HG02588 (cell line): Measurements from ENCODE around the gene AGFG2.
"Not testable (repeated sequence)": the region's sequence is repeated elsewhere in the genome, so short reads cannot be mapped to it uniquely, and the experiment has no call there.

Experiments
- ATAC-seq: cut with Tn5 transposase; IDR thresholded peaks from one replicate; pipeline ENCODE4 v1.9.1; 2021; ENCODE audit warnings: mild to moderate bottlenecking, moderate library complexity; ENCODE audit not compliant: unreplicated experiment

AGFG2 gene, protein sequence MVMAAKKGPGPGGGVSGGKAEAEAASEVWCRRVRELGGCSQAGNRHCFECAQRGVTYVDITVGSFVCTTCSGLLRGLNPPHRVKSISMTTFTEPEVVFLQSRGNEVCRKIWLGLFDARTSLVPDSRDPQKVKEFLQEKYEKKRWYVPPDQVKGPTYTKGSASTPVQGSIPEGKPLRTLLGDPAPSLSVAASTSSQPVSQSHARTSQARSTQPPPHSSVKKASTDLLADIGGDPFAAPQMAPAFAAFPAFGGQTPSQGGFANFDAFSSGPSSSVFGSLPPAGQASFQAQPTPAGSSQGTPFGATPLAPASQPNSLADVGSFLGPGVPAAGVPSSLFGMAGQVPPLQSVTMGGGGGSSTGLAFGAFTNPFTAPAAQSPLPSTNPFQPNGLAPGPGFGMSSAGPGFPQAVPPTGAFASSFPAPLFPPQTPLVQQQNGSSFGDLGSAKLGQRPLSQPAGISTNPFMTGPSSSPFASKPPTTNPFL

DNA sequence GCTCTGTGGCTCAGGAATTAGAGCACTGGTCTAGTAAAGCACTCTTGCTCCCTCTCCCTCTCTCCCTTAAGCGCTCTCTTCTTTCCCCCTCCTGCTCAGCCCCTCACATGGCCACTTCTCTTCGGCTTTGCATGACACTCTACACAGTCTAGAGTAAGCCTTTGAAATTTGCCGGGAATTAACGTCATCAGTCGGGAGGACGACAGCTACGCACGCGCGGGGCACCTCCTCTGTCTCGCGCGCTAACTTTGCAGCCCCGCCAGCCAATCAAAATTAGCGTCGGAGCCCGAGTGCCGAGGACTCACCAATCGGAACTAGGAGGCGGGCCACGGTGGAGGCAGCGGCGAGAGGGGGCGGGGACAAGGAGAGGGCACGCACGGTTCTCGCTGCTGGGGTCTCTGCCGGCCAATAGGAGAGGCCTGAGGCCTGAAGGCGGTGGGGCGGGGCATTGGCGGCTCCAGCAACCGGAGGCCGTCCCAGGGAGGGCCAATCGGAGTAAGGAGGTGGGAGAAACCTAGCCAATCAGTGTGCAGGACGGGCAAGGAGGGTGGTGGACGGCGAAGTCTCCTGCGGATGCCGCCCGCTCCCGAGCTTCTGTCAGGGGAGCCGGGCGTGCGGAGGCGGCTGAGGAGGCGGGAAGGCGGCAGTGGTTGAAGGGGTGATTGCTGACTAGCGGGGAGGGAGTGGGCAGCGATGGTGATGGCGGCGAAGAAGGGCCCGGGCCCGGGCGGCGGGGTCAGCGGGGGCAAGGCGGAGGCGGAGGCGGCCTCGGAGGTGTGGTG, at the start of gene AGFG2:
Gene AGFG2 (plus strand): TSS at position 550 of the 782 bp plus-strand sequence. CDS start 144 bp downstream, at position 694.
- ATAC-seq = peak; percentile 95

DNA sequence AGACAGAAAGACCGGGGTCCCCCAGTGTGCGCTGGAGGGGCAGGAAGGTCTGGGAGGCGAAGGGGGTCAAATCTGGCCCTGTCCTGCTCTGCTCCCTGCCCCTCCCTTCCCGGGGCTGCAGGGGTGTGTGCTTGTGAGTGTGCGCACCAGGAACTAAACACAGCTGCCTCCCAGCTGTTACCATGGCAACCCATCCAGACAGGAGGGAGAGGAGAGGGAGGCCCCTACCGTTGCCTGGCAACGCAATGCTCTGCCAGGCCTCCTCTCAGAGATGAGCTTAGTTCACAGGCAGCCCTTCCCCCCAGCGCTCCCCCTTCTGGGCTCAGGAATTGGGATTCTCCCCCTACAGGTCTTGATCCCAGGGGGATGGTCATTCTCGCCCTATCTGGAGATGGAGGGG, 49.2 kb upstream of the AGFG2 start:
- ATAC-seq = no peak

DNA sequence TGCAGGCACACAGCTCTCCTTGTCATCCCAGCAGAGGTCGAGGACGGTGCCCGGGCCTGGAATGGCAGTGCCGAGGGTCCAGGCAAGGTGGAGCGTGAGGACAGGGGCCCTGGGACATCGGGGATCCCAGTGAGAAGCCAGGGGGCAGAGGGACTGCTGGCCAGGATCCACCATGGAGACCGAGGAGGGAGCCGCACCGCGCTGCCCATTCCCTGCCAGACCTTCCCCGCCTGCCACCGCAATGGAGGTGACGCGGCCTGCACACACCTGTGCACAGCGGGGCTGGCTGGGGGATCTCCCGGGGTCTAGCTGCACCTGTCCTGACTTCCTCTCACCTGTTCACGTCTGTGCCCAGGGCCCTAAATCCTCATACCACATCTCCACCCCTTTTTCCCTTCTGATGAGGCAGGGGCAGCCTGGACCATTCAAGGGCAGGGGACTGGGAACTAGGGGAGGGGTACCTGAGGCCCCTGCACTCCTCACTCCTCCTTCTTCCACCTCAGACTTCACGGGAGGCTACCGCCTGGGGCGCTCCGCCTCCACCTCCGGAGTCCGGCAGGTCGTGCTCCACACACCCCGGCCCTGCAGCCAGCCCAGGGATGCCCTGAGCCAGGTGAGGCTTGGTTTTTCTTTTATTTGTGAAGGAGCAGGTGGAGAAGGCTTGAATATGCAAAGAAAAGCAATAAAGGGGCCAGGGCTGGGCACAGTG, 48.4 kb upstream of the AGFG2 start:
- ATAC-seq = no peak

DNA sequence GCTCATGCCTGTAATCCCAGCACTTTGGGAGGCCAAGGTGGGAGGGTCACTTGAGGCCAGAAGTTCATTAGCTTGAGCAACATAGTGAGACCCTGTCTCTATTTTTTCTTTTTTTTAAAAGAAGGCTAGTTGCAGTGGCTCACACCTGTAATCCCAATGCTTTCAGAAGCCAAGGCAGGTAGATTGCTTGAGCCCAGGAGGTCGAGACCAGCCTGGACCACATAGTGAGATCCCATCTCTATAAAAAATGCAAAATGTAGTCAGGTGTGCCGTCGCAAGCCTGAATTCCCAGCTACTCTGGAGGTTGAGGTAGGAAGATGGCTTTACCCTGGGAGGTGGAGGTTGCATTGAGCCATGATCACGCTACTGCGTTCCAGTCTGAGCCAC, 47.8 kb upstream of the AGFG2 start:
- ATAC-seq = no peak

DNA sequence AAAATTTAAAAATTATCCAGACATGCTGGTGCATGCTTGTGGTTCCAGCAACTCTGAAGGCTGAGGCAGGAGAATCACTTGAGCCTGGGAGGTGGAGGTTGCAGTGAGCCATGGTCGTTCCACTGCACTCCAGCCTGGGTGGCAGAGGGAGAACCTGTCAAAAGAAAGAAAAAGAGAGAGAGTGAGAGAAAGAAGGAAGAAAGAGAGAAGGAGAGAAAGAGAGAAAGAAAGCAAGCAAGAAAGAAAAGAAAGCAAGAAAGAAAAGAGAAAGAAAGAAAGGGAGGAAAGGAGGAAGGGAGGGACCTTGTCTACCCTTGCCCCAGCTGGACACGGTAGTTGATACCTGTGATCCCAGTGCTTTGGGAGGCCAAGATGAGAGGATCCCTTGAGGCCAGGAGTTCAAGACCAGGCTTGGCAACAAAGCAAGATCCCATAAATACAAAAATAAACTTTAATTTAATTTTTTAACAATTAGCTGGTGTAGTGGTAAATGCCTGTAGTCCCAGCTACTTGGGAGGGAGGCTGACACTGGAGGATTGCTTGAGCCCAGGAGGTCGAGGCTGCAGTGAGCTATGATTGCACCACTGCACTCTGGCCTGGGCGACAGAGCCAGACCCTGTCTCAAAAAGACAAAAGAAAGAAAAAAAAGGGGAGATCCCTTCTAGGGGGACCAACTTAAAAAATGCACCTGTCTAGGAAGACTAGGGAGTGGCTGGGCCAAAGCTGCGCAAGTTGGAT, 46.1 kb upstream of the AGFG2 start:
- ATAC-seq = no peak

DNA sequence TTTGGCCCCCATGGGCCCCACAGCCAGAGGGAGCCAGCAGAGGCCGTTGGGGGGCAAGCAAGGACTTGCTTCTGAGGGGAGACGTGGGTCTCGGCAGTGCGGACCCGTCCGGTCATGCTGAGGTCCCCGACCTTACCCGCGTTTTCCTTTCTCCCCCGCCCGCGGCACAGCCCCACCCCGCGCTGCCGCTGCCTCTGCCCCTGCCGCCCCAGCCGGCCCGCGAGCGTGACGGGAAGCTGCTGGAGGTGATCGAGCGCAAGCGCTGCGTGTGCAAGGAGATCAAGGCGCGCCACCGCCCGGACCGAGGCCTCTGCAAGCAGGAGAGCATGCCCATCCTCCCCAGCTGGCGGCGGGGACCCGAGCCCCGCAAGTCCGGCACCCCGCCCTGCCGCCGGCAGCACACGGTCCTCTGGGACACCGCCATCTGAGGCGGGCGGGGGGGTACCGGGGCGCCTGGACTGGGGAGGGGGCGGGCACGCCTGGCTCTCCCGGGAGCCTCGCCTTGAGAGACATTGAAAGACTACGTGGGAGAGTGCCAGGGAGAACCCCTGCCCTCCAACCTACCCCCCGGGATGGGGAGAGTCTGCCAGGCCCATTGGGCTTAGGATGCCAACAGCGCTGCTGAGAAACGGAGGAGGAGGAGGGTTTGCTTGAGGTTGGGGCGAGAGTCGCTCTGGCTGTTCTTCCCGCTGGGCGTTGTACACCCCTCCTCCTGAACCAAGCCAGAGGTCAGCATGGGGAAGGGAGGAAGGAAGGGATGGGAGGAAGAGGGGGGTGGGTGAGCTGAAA, 45.3 kb upstream of the AGFG2 start:
- ATAC-seq = peak; percentile 47

DNA sequence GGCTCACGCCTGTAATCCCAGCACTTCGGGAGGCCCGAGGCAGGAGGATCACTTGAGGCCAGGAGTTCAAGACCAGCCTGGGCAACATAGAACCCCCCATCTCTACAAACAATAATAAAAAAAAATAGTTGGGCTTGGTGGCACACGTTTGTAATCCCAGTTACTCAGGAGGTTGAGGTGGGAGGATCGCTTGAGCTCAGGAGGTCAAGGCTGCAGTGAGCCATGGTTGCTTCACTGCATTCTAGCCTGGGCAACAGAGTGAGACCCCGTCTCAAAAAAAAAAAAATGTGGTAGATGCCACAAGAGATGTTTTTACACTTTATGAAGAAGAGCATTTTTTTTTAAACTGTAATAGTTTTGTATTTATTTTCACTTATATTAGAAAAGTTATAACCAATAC, 42.5 kb upstream of the AGFG2 start:
- ATAC-seq = no peak

DNA sequence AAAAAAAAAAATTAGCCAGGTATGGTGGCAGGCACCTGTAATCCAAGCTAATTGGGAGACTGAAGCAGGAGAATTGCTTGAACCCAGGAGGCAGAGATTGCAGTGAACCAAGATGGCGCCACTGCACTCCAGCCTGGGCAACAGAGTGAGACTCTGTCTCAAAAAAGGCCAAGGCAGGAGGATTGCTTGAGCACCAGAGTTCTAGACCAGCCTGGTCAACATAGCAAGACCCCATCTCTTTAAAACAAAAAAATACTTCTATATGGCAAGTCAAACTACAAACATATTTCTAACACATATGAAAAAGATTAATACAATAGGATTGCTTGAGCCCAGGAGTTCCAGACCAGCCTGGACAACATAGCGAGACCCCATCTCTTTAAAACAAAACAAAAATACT, 38.3 kb upstream of the AGFG2 start:
- not testable (repeated sequence) for ATAC-seq

DNA sequence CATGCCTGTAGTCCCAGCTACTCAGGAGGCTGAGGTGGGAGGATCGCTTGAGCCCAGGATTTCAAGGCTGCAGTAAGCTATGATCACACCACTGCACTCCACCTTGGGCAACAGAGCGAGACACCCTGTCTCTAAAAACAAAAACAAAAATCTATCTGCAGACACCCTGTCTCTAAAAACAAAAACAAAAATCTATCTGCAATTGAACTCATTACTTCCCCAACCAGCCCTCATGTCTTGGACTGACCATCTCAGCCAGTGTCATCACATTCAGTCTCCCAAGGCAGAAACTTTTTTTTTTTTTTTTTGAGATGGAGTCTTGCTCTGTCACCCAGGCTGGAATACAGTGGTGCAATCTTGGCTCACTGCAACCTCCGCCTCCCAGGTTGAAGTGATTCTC, 35.0 kb upstream of the AGFG2 start:
- not testable (repeated sequence) for ATAC-seq

DNA sequence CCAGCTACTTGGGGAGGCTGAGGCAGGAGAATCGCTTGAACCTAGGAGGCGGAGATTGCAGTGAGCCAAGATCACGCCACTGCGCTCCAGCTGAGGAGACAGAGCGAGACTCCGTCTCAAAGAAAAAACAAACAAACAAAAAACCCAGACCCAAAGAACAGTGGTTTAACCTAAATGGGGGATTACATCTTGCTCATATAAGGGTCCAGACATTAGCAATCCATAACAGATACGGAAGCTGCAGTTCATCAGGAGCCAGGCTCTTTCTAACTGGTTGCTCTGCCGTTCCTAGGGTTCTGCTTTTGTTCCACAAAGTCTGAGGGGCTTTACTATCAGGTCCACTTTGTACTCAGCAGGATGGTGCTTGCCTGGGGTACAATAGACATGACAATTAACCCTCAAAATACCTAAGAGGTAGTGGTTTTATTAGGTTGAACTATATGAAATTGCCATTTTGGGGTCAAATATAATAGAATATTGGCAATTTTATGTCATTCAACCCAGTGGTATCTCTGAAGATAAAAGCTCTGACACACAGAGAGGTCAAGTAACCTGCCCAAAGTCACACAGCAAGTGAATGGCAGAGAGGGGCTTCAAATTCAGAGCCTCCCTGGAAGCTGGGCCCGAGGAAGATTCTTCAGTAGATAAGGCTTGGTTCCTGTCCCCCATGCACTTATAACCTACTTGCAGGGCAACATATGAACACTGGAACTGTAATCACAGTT, 34.0 kb upstream of the AGFG2 start:
- ATAC-seq = no peak

DNA sequence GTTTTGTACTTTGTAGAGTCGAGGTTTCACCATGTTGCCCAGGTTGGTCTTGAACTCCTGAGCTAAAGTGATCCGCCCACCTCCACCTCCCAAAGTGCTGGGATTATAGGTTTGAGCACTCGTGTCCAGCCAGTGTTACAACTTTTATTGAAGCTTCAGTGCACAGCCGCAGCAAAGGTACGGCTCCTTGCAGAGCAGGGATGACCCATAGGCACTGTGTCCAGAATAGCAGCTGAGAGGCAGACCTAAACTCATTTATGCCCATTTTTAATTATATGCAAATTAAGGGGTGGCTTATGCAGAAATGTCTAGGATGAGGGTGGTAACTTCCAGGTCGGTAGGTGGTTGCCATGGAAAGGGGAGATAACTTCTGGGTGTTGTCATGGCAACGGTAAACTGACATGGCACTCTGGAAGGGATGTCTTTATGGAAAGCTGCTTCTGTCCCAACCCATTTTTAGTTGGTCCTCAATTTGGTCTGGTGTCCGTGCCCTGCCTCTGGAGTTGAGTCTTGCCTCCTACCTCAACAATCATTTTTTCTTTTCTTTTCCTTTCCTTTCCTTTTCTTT, 32.6 kb upstream of the AGFG2 start:
- ATAC-seq = no peak

DNA sequence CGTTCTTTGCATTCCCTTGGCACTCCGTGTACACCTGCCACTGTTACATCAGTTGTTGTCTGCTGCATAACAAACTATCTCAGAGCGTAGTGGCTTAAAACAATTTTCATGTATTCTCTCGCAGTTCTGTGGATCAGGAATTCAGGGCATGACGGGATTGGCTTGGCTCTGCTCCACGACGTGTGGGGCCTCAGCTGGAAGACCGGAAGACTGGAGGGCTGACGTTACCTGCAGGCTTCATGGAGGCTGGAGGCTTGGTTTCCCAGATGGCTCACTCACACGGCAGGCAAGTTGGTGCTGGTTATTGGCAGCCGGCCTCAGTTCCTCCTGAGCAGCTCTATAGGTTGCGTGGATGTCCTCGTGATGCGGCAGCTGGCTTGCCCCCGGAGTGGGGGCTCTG, 29.8 kb upstream of the AGFG2 start:
- no peak for ATAC-seq

DNA sequence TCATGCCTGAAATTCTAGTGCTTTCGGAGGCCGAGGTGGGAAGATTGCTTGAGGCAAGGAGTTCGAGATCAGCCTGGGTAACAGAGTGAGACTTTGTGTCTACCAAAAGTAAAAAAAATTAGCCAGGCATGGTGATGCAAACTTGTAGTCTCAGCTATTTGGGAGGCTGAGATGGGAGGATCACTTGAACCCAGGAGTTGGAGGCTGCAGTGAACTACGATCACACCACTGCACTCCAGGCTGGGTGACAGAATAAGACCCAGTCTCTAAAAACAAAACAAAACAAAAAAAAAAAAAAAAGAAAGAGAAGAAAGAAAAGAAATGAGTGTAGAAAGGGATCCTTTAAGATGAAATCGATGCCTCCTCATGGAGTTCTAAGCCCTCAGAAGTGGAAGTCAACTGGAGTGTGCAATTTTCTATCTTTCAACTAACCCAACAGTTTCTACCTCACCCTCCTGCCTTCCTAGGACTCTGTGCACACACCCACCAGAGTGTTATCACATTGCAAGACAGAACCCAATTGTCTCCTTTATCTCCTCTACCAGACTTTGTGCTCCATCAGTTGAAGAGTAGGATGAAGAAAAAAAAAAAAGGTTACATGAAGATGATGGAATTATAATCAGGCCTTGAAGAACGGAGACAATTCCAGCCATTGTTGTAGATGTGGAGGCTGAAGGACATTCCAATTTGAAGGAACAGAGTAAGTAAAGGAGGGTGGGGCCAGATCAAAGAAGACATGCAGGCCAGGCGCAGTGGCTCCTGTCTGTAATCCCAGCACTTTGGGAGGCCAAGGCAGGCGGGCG, 28.4 kb upstream of the AGFG2 start:
- no peak for ATAC-seq

DNA sequence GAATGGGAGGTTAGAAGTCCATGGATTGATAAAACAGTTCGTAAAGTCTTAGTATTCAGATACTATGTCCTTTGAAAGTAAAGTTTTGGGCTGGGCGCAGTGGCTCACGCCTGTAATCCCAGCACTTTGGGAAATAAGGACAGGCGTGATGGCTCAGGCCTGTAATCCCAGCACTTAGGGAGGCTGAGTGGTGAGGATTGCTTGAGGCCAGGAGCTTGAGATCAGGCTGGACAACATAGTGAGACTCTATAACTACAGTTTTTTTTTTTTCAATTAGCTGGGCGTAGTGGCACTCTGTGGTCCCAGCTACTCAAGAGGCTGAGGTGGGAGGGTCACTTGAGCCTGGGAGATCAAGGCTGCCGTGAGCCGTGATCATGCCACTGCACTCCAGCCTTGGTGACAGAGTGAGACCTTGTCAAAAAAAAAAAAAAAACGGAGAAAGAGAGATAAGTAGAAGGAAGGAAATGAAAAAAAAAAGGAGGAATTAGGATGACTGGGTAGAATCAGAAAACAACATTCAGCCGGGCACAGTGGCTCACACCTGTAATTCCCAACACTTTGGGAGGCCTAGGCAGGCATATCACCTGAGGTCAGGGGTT, 25.7 kb upstream of the AGFG2 start:
- no peak for ATAC-seq

DNA sequence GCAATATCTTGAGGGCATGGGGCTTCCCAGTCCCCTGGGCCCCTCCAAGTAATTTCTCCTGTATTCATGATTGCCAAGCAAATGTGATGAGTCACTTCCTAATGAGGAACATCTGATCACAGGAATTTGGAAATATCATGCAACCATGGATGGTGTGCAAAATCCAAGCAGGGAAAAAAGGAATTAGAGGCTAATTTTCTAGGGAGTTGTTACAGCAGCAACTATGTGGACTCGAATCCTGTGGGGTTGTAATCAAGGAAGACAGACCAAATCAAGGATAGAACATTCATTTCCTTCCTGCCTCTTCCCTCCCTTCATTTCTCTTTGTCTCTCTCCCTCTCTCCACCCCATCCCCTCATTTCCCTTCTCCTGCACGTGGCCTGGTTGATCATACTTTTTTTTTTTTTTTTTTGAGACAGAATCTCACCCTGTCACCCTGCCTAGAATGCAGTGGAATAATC, 23.9 kb upstream of the AGFG2 start:
- ATAC-seq = no peak

DNA sequence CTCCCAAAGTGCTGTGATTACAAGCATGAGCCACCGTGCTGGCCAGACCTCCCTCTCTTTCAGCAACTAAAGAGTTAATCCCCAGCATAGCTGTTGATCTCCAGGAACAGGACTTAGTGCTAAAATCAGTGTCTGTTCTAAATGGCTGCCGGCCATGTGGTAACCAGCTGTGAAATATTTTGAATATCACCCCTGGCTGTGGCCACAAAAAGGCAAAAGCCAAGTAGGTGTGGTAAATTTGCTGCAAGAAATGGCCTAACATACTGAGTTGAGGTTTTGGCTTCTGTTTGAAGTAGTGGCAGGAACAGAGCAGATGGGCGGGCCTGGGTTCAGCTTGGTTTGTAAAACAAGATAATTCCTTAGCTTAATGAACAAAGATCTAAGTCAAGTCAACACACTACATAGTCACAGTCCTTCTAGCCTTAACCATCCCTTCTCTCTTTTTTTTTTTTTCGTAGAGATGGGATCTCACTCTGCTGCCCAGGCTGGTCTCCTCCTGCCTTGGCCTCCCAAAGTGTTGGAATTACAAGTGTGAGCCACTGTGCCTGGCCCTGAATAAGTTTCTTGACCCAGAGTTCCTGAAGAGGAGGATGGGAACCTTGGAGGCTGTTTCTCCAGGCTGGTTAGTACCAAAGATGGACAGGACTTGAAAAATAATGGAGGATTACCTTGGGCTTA, 22.7 kb upstream of the AGFG2 start:
- ATAC-seq = no peak

DNA sequence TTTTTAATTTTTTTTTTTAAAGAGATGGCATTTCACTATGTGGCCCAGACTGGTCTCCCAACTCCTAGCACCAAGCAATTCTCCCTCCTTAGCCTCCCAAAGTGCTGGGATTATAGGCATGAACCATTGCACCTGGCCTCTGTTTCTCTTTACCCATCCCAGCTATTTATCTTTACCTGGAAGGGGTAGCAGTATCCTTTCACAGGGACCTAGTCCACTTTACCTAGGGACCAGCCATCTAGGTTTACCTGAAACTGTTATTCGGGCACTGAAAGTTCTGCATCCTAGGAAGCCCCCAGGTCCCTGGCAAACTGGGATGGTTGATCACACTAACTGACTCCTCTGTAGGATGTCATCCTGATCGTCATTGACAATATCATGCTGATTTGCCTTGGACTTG, 21.7 kb upstream of the AGFG2 start:
- ATAC-seq = no peak
